ENCODE measurements around the gene STX18. TPM values are rescaled to one million over a fixed set of nuclear protein-coding genes. Genes with fewer than 3 reads are reported as not detected.

STX18 gene
- total RNA-seq, 4 donors from 2014 or later, result 19.2 to 27.4 (median 20.7) TPM

- Histone ChIP-seq H3K27ac (no peak overlapping the region), H3K4me1 (peaks cover 11 to 13% of the 10 kb centered on the region in 2 donors), H3K36me3 (no peaks in the 10 kb centered on the region), H3K9me3 (no peaks in the 10 kb centered on the region), H3K4me3 (no peak overlapping the region), H3K27me3 (no peaks in the 10 kb centered on the region)
- in situ Hi-C loops (cut with MboI; ENCODE audit: low sequenced_read_pairs in 4 of 4), result loop anchor here in 1 of 4 donors (25.0 kb wide), 2 partner anchors 408 to 1333 kb away; no protein-coding TSS in a partner anchor
- DNase-seq (no peak), ATAC-seq (no peak)
- intact Hi-C loops (cut with DNase I; ENCODE audit: low total_unique reads), result no loop called here
- TF ChIP-seq POLR2A (IDR thresholded peaks at IDR 0.05) (no peak), CTCF (IDR thresholded peaks at IDR 0.05 in 4 of 5, conservative IDR thresholded peaks at IDR 0.05 in 1 of 5) (no peak)
Measured at GRCh38 chr4:4479366-4479765, 62.5 kb downstream of the STX18 start.

DNA sequence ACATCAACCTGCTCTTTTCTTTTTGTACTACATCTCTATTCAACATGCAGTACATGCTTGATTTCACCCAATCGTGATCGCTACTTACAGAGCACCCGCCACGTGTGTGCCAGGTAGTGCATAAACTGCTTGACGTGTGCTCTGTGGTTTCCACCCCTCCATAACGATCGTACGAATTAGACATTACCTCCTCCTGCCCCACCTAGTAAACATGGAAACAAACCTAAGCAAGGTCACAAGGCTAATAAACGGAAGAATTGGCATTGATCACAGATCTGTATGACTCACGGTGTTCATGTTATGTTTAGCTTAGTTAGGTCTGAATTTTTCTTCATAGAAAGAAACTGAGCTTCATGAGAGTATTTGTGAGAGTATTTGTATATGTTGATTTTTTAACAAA lies 64.1 kb downstream of the STX18 start:
- Histone ChIP-seq H3K36me3 (no peaks in the 10 kb centered on the region), H3K4me3 (no peak overlapping the region), H3K27me3 (no peaks in the 10 kb centered on the region), H3K4me1 (peaks cover 11 to 13% of the 10 kb centered on the region in 2 donors), H3K27ac (no peak overlapping the region), H3K9me3 (no peaks in the 10 kb centered on the region)
- no peak for TF ChIP-seq POLR2A (IDR thresholded peaks at IDR 0.05)
- no peak for TF ChIP-seq CTCF (IDR thresholded peaks at IDR 0.05 in 4 of 5, conservative IDR thresholded peaks at IDR 0.05 in 1 of 5)
- intact Hi-C loops (cut with DNase I; ENCODE audit: low total_unique reads) (no loop called here), in situ Hi-C loops (cut with MboI; ENCODE audit: low sequenced_read_pairs in 4 of 4) (loop anchor here in 1 of 4 donors (25.0 kb wide), 2 partner anchors 410 to 1335 kb away; no protein-coding TSS in a partner anchor)
- DNase-seq (no peak), ATAC-seq (no peak)

GRCh38 chr4:4477391-4477790 lies 64.5 kb downstream of the STX18 start:
- Histone ChIP-seq H3K27ac (no peak overlapping the region), H3K4me3 (no peak overlapping the region), H3K4me1 (peaks cover 11 to 13% of the 10 kb centered on the region in 2 donors), H3K9me3 (no peaks in the 10 kb centered on the region), H3K27me3 (no peaks in the 10 kb centered on the region), H3K36me3 (no peaks in the 10 kb centered on the region)
- no peak for ATAC-seq
- no peak for DNase-seq
- intact Hi-C loops (cut with DNase I; ENCODE audit: low total_unique reads), result no loop called here
- TF ChIP-seq POLR2A (IDR thresholded peaks at IDR 0.05) (no peak), CTCF (IDR thresholded peaks at IDR 0.05 in 4 of 5, conservative IDR thresholded peaks at IDR 0.05 in 1 of 5) (no peak)
- in situ Hi-C loops (cut with MboI; ENCODE audit: low sequenced_read_pairs in 4 of 4), result loop anchor here in 1 of 4 donors (25.0 kb wide), 2 partner anchors 410 to 1335 kb away; no protein-coding TSS in a partner anchor

DNA sequence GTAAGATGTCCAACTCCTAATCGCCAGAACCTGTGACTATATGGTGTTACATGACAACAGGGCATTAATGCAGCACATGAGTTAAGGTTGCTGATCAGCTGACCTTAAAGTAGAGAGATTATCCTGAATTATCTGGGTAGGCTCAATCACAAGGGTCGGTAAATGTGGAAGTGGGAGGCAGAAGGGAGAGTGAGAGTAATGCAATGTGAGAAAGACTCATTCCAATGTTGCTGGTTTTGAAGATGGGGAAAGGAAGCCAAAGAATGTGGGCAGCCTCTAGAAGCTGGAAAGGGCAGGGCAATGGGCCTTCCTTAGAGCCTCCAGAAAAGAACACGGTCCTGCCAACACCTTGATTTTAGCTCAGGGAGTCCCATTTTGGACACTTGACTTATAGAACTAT lies 67.4 kb downstream of the STX18 start:
- no peak for DNase-seq
- Histone ChIP-seq H3K27me3 (no peaks in the 10 kb centered on the region), H3K36me3 (peaks cover 0 to 19% of the 10 kb centered on the region in 2 donors), H3K27ac (no peak overlapping the region), H3K4me3 (no peak overlapping the region), H3K9me3 (no peaks in the 10 kb centered on the region), H3K4me1 (no peaks in the 10 kb centered on the region)
- in situ Hi-C loops (cut with MboI; ENCODE audit: low sequenced_read_pairs in 4 of 4), result no loop called here
- TF ChIP-seq POLR2A (IDR thresholded peaks at IDR 0.05) (no peak), CTCF (IDR thresholded peaks at IDR 0.05 in 4 of 5, conservative IDR thresholded peaks at IDR 0.05 in 1 of 5) (no peak)
- no peak for ATAC-seq
- intact Hi-C loops (cut with DNase I; ENCODE audit: low total_unique reads), result no loop called here
